ENCODE data around the gene KAT6B. TPM values are rescaled to one million over a fixed set of nuclear protein-coding genes. Genes with fewer than 3 reads are reported as not detected.
"Not testable (repeated sequence)": the region's sequence is repeated elsewhere in the genome, so short reads cannot be mapped to it uniquely, and the experiment has no call there.

KAT6B gene
- total RNA-seq, 2 experiments from 2014 or later: 23.1 to 26.9 TPM

- H3K27me3 Mint-ChIP-seq, H3K4me3 Mint-ChIP-seq, DNase-seq, H3K27ac Mint-ChIP-seq, POLR2A ChIA-PET: not testable (repeated sequence)
- Mint-ChIP-seq H3K9me3 (peaks cover 12% of the 10 kb centered on the region), H3K36me3 (ENCODE audit: low read depth) (peaks cover 23% of the 10 kb centered on the region), H3K4me1 (peaks cover 18% of the 10 kb centered on the region)
- CTCF ChIA-PET: interaction anchor here (0.7 to 1.7 kb wide), 8 partner anchors 8 to 692 kb away, joined by 3 to 7 read pairs (median 4); no protein-coding TSS in a partner anchor
Observed at GRCh38 chr10:74921070-74921469, 94.7 kb downstream of the KAT6B start.

DNA sequence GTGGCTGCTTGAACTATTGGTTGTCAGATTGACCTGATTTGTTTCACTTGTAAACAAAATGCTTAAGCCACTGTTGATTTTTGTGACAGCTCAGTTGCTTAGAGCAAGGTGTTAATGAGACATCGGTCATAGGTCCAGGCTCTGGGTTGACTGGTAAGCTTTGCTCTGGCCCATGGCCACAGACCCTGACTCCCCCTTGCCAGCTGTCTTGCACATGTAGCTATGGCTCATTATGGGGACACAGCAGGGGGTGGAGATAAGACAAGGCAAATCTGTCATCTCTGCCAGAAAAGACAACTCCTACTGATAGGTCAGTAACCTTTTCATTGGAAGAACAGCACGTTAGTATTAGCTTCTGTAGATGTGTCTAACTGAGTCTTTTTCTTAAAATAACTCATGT, 95.3 kb downstream of the KAT6B start:
- no peaks in the 10 kb centered on the region for H3K27me3 Mint-ChIP-seq
- H3K4me1 Mint-ChIP-seq: peaks cover 15% of the 10 kb centered on the region
- no peak overlapping the region for H3K4me3 Mint-ChIP-seq
- DNase-seq: no peak
- H3K9me3 Mint-ChIP-seq: peaks cover 12% of the 10 kb centered on the region
- ChIA-PET POLR2A (no interaction called here), CTCF (interaction anchor here (0.6 to 1.7 kb wide), 5 partner anchors 9 to 217 kb away, joined by 3 to 7 read pairs (median 3); no protein-coding TSS in a partner anchor)
- peaks cover 23% of the 10 kb centered on the region for H3K36me3 Mint-ChIP-seq (ENCODE audit: low read depth)
- no peak overlapping the region for H3K27ac Mint-ChIP-seq

DNA sequence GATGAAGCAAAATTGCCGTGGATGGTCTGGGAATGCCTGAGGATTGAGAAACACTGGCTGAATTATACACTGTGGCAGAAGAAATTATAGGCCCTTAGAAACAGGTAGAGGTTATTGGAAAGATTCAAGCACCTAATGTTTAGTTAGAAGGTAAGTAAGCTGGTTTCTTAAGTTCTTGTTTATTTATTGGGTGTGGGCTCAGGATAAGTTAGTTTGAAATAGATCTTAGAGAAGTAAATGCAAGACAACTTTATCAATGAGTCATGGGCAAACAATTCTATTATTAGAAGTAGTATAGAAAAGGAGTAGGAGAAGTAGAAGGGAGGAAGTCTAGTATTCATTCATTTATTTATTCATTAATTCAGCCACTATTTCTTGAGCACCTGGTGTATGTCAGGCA, 96.5 kb downstream of the KAT6B start:
- POLR2A ChIA-PET: no interaction called here
- DNase-seq: no peak
- Mint-ChIP-seq H3K9me3 (peaks cover 9% of the 10 kb centered on the region), H3K4me1 (peaks cover 16% of the 10 kb centered on the region), H3K36me3 (ENCODE audit: low read depth) (peaks cover 19% of the 10 kb centered on the region), H3K27ac (no peak overlapping the region), H3K27me3 (no peaks in the 10 kb centered on the region), H3K4me3 (no peak overlapping the region)
- CTCF ChIA-PET: no interaction called here

- Mint-ChIP-seq H3K27me3 (no peaks in the 10 kb centered on the region), H3K9me3 (peaks cover 9% of the 10 kb centered on the region), H3K27ac (no peak overlapping the region), H3K36me3 (ENCODE audit: low read depth) (peaks cover 19% of the 10 kb centered on the region), H3K4me1 (peaks cover 16% of the 10 kb centered on the region), H3K4me3 (no peak overlapping the region)
- ChIA-PET CTCF (interaction anchor here (1.3 kb wide), 1 partner anchor 9 kb away, joined by 3 read pairs; no protein-coding TSS in a partner anchor), POLR2A (no interaction called here)
- DNase-seq: no peak
Observed at GRCh38 chr10:74923556-74923955, 97.2 kb downstream of the KAT6B start.

GRCh38 chr10:74924251-74924963, 98.0 kb downstream of the KAT6B start:
- H3K9me3 Mint-ChIP-seq: peaks cover 9% of the 10 kb centered on the region
- CTCF ChIA-PET: interaction anchor here (1.3 kb wide), 1 partner anchor 10 kb away, joined by 3 read pairs; no protein-coding TSS in a partner anchor

GRCh38 chr10:74925291-74925690, 98.9 kb downstream of the KAT6B start:
- POLR2A ChIA-PET: no interaction called here
- CTCF ChIA-PET: no interaction called here
- peaks cover 9% of the 10 kb centered on the region for H3K36me3 Mint-ChIP-seq (ENCODE audit: low read depth)
- no peak for DNase-seq
- no peak overlapping the region for H3K4me3 Mint-ChIP-seq
- H3K27ac Mint-ChIP-seq: no peak overlapping the region
- peaks cover 11% of the 10 kb centered on the region for H3K4me1 Mint-ChIP-seq
- H3K9me3 Mint-ChIP-seq: peaks cover 2% of the 10 kb centered on the region
- H3K27me3 Mint-ChIP-seq: no peaks in the 10 kb centered on the region

More at GRCh38 chr10:74924251-74924963, 98.0 kb downstream of the KAT6B start:
- peaks cover 16% of the 10 kb centered on the region for H3K4me1 Mint-ChIP-seq
- H3K27ac Mint-ChIP-seq: no peak overlapping the region
- DNase-seq: no peak
- H3K4me3 Mint-ChIP-seq: no peak overlapping the region
- no peaks in the 10 kb centered on the region for H3K27me3 Mint-ChIP-seq
- POLR2A ChIA-PET: interaction anchor here (0.7 kb wide), 1 partner anchor 741 kb away, joined by 3 read pairs; no protein-coding TSS in a partner anchor
- peaks cover 17% of the 10 kb centered on the region for H3K36me3 Mint-ChIP-seq (ENCODE audit: low read depth)

DNA sequence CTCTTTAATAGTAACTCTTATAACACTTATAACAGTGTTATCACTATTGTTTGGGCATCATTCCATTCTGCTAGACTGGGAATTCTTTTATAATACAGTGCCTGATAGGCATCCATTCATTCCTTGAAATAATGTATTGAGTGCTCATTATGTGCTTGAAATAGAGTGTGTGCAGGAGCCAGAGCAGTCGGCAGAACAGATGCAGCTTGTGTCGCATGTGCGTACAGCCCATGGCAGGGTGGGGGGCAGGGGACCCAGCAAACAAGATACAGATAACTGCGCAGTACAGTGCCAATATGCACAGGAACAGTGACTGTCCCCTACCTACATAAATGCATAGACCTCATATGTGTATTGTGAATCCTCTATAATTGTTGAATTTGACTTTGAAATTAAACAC, 99.3 kb downstream of the KAT6B start:
- no peak overlapping the region for H3K4me3 Mint-ChIP-seq
- no peak for DNase-seq
- CTCF ChIA-PET: no interaction called here
- no peak overlapping the region for H3K27ac Mint-ChIP-seq
- H3K27me3 Mint-ChIP-seq: no peaks in the 10 kb centered on the region
- H3K36me3 Mint-ChIP-seq (ENCODE audit: low read depth): peaks cover 5% of the 10 kb centered on the region
- H3K4me1 Mint-ChIP-seq: peaks cover 9% of the 10 kb centered on the region
- POLR2A ChIA-PET: no interaction called here
- no peaks in the 10 kb centered on the region for H3K9me3 Mint-ChIP-seq

GRCh38 chr10:74926791-74927585, 100.6 kb downstream of the KAT6B start:
- H3K36me3 Mint-ChIP-seq (ENCODE audit: low read depth): no peaks in the 10 kb centered on the region
- no peaks in the 10 kb centered on the region for H3K27me3 Mint-ChIP-seq
- POLR2A ChIA-PET: interaction anchor here (0.7 kb wide), 1 partner anchor 59 kb away, joined by 8 read pairs; no protein-coding TSS in a partner anchor
- no peak for DNase-seq
- no peak overlapping the region for H3K4me3 Mint-ChIP-seq
- no peaks in the 10 kb centered on the region for H3K9me3 Mint-ChIP-seq
- H3K4me1 Mint-ChIP-seq: peaks cover 9% of the 10 kb centered on the region
- CTCF ChIA-PET: no interaction called here
- H3K27ac Mint-ChIP-seq: no peak overlapping the region

GRCh38 chr10:74927701-74928100, 101.3 kb downstream of the KAT6B start:
- ChIA-PET POLR2A (interaction anchor here (0.6 to 0.7 kb wide), 2 partner anchors 17 to 59 kb away, joined by 3 to 8 read pairs; no protein-coding TSS in a partner anchor), CTCF (no interaction called here)
- Mint-ChIP-seq H3K36me3 (ENCODE audit: low read depth) (no peaks in the 10 kb centered on the region), H3K9me3 (no peaks in the 10 kb centered on the region), H3K4me1 (peaks cover 9% of the 10 kb centered on the region), H3K27me3 (no peaks in the 10 kb centered on the region), H3K27ac (no peak overlapping the region), H3K4me3 (no peak overlapping the region)
- DNase-seq: no peak

- H3K9me3 Mint-ChIP-seq: no peaks in the 10 kb centered on the region
- H3K27me3 Mint-ChIP-seq: no peaks in the 10 kb centered on the region
- POLR2A ChIA-PET: no interaction called here
- no peak overlapping the region for H3K27ac Mint-ChIP-seq
- CTCF ChIA-PET: interaction anchor here (0.9 kb wide), 1 partner anchor 15 kb away, joined by 3 read pairs; no protein-coding TSS in a partner anchor
- H3K4me3 Mint-ChIP-seq: no peak overlapping the region
- no peaks in the 10 kb centered on the region for H3K36me3 Mint-ChIP-seq (ENCODE audit: low read depth)
- peaks cover 4% of the 10 kb centered on the region for H3K4me1 Mint-ChIP-seq
- no peak for DNase-seq
Observed at GRCh38 chr10:74928742-74929191, 102.4 kb downstream of the KAT6B start.

GRCh38 chr10:74929197-74929596, 102.8 kb downstream of the KAT6B start:
- Mint-ChIP-seq H3K4me3 (no peak overlapping the region), H3K36me3 (ENCODE audit: low read depth) (no peaks in the 10 kb centered on the region), H3K9me3 (no peaks in the 10 kb centered on the region), H3K4me1 (peaks cover 3% of the 10 kb centered on the region), H3K27ac (no peak overlapping the region), H3K27me3 (no peaks in the 10 kb centered on the region)
- CTCF ChIA-PET: interaction anchor here (0.9 kb wide), 1 partner anchor 15 kb away, joined by 3 read pairs; no protein-coding TSS in a partner anchor
- no peak for DNase-seq
- POLR2A ChIA-PET: no interaction called here

- H3K9me3 Mint-ChIP-seq: no peaks in the 10 kb centered on the region
Observed at GRCh38 chr10:74930965-74931364, 104.6 kb downstream of the KAT6B start.

DNA sequence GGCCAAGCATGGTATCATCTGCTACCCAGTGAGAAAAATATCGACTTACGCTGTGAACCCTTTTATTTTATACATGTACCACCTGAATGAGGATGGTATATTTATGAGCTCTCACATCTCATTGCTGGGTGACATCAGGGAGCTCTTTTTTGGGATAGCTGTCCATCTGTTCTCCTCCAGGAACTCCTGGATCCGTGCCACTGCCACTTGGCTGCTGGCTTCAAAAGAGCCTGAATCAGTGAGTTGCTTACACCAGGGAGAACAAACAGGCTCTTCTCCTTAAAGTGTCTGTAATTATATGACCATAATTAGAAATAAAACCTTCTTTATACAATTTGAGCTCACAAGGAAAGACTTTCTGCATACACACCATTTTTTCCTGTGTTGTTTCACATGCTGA, 106.2 kb downstream of the KAT6B start:
- Mint-ChIP-seq H3K36me3 (ENCODE audit: low read depth) (no peaks in the 10 kb centered on the region), H3K4me1 (peaks cover under 1% of the 10 kb centered on the region), H3K27me3 (no peaks in the 10 kb centered on the region), H3K9me3 (no peaks in the 10 kb centered on the region), H3K4me3 (no peak overlapping the region), H3K27ac (no peak overlapping the region)
- DNase-seq: no peak
- ChIA-PET POLR2A (no interaction called here), CTCF (interaction anchor here (2.0 kb wide), 1 partner anchor 12 kb away, joined by 4 read pairs; no protein-coding TSS in a partner anchor)

More at GRCh38 chr10:74930965-74931364, 104.6 kb downstream of the KAT6B start:
- peaks cover 3% of the 10 kb centered on the region for H3K4me1 Mint-ChIP-seq
- POLR2A ChIA-PET: interaction anchor here (0.6 kb wide), 1 partner anchor 916 kb away, joined by 3 read pairs; no protein-coding TSS in a partner anchor
- no peaks in the 10 kb centered on the region for H3K27me3 Mint-ChIP-seq
- no peak for DNase-seq
- H3K27ac Mint-ChIP-seq: no peak overlapping the region
- no peak overlapping the region for H3K4me3 Mint-ChIP-seq
- CTCF ChIA-PET: interaction anchor here (1.1 kb wide), 1 partner anchor 16 kb away, joined by 4 read pairs; no protein-coding TSS in a partner anchor
- no peaks in the 10 kb centered on the region for H3K36me3 Mint-ChIP-seq (ENCODE audit: low read depth)

Data from activated CD4-positive, alpha-beta T cell treated with anti-CD3 and anti-CD28 coated beads, Interleukin-2, amount 10 ng/mL, durations not matched to agents 7 days and 5 days (primary cell).